ENCODE data around the gene ATP5F1D.

DNA sequence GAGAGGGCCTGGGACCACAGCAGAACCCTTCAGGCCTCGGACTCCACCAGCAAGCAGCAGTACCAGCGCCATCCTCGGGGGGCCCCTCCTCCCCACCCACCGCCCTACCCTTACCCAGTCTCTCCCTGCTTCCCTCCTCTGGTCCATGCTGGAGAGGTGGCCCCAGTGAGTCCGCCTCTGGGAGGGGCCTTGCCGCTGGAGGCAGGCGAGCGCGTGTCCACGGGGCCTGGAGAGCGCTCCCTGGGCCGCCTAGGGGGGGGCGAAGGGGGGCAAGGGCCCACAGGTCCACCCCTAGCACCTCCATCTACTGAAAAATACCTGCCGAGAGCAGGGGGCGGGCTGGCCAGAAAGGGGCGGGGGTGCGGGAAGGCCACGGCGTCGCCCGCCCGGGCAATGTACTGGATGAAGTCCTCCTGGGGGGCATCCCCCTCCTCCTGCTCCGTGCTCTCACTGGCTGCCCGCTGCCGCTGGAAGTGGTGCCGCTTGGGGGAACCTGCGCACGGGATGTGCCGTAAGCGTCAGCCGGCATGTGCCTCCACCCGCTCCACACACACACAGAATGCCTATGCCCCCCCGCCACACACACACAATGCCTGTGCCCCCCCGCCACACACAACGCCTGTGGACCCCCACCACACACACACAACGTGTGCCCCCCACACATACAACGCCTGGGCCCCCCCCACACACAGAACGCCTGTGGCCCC, 10.6 kb upstream of the ATP5F1D start:
- TF ChIP-seq, protein P1, sequence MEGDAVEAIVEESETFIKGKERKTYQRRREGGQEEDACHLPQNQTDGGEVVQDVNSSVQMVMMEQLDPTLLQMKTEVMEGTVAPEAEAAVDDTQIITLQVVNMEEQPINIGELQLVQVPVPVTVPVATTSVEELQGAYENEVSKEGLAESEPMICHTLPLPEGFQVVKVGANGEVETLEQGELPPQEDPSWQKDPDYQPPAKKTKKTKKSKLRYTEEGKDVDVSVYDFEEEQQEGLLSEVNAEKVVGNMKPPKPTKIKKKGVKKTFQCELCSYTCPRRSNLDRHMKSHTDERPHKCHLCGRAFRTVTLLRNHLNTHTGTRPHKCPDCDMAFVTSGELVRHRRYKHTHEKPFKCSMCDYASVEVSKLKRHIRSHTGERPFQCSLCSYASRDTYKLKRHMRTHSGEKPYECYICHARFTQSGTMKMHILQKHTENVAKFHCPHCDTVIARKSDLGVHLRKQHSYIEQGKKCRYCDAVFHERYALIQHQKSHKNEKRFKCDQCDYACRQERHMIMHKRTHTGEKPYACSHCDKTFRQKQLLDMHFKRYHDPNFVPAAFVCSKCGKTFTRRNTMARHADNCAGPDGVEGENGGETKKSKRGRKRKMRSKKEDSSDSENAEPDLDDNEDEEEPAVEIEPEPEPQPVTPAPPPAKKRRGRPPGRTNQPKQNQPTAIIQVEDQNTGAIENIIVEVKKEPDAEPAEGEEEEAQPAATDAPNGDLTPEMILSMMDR (IDR thresholded peaks at IDR 0.05), result no peak
- TF ChIP-seq POLR2A (IDR thresholded peaks at IDR 0.05), result no peak
